CD4-positive, alpha-beta memory T cell (primary cell): ENCODE data around the gene JAKMIP1. TPM values are rescaled to one million over a fixed set of nuclear protein-coding genes. Genes with fewer than 3 reads are reported as not detected.

Experiments used
- CTCF ChIA-PET: fragments of 350-600 bp; sonication (Branson Sonifier 250); formaldehyde crosslinking; loops from one replicate; lab custom pipeline; 2021; ENCODE audit warnings: inconsistent platforms; ENCODE audit not compliant: partially characterized antibody; lab: Charles Lee
- POLR2A ChIA-PET: fragments of 350-600 bp; sonication (Branson Sonifier 250); formaldehyde crosslinking; loops from one replicate; lab custom pipeline; 2021; ENCODE audit not compliant: partially characterized antibody; lab: Charles Lee
- DNase-seq, 5 donors: peaks; one replicate each; pipeline versions ENCODE4 v3.0.0 to v3.0.0-alpha.2; 2020 to 2022; ENCODE audit warnings: mixed read lengths in 1 of 5
- H3K27ac ChIP-seq: one replicate; pipeline ENCODE4 v1.7.0; 2013; ENCODE audit warnings: low read depth, low read length
- H3K27me3 ChIP-seq: 2 replicates; pipeline ENCODE4 v1.7.0; 2013; ENCODE audit warnings: mild to moderate bottlenecking, low read length, moderate library complexity; ENCODE audit not compliant: insufficient read depth
- H3K36me3 ChIP-seq: 2 replicates; pipeline ENCODE4 v1.7.0; 2013; ENCODE audit warnings: mild to moderate bottlenecking, low read length, moderate library complexity; ENCODE audit not compliant: insufficient read depth
- H3K4me1 ChIP-seq: 2 replicates; pipeline ENCODE4 v1.7.0; 2013; ENCODE audit warnings: mild to moderate bottlenecking, low read length, moderate library complexity; ENCODE audit not compliant: insufficient read depth
- H3K4me3 ChIP-seq, 2 donors: one replicate each; pipeline ENCODE4 v1.7.0; 2013; ENCODE audit warnings: low read length in 2 of 2, mild to moderate bottlenecking in 1 of 2
- H3K9me3 ChIP-seq, 2 donors: one replicate each; pipeline ENCODE4 v1.7.0; 2013; ENCODE audit warnings: low read length in 2 of 2, control low read depth in 1 of 2; ENCODE audit not compliant: control insufficient read depth in 1 of 2
- H3K27ac Mint-ChIP-seq, 7 donors: one replicate each; pipeline ENCODE4 v1.8.0; 2020 to 2021; ENCODE audit warnings: mixed read lengths in 7 of 7, mild to moderate bottlenecking in 6 of 7, inconsistent platforms in 3 of 7, moderate library complexity in 3 of 7
- H3K27me3 Mint-ChIP-seq, 2 donors: one replicate each; pipeline ENCODE4 v1.8.0; 2020 to 2021; ENCODE audit warnings: mixed read lengths in 2 of 2
- H3K36me3 Mint-ChIP-seq, 2 donors: one replicate each; pipeline ENCODE4 v1.8.0; 2020 to 2021; ENCODE audit warnings: mixed read lengths in 2 of 2, inconsistent platforms in 1 of 2, mild to moderate bottlenecking in 1 of 2
- H3K4me1 Mint-ChIP-seq, 4 donors: one replicate each; pipeline ENCODE4 v1.8.0; 2020 to 2021; ENCODE audit warnings: mixed read lengths in 4 of 4, mild to moderate bottlenecking in 1 of 4
- H3K4me3 Mint-ChIP-seq, 8 donors: one replicate each; pipeline ENCODE4 v1.8.0; 2020 to 2021; ENCODE audit warnings: mixed read lengths in 8 of 8, mild to moderate bottlenecking in 7 of 8, moderate library complexity in 6 of 8, inconsistent platforms in 3 of 8
- H3K9me3 Mint-ChIP-seq, 8 donors: one replicate each; pipeline ENCODE4 v1.8.0; 2020 to 2021; ENCODE audit warnings: mixed read lengths in 8 of 8, mild to moderate bottlenecking in 5 of 8, inconsistent platforms in 3 of 8, moderate library complexity in 1 of 8
- intact Hi-C: fragments of 100-400 bp; cut with micrococcal nuclease; formaldehyde crosslinking; loops from one replicate; pipeline ENCODE4 v1.15.1; 2023
- polyA plus RNA-seq, 2 donors: library from polyadenylated mRNA; unstranded; fragments of 300-500 nt; fragmentation: Illumina TruSeq; gene quantifications; one replicate each; pipeline ENCODE4 v1.2.3, GENCODE V29; 2021
- total RNA-seq, 2 experiments: library from RNA; stranded (reverse); gene quantifications; one replicate each; pipeline ENCODE4 v1.2.3, GENCODE V29; 2021

JAKMIP1 gene
- total and polyA plus RNA-seq, 4 experiments from 2014 or later = 2.5 to 11.5 (median 3.3) TPM

DNA sequence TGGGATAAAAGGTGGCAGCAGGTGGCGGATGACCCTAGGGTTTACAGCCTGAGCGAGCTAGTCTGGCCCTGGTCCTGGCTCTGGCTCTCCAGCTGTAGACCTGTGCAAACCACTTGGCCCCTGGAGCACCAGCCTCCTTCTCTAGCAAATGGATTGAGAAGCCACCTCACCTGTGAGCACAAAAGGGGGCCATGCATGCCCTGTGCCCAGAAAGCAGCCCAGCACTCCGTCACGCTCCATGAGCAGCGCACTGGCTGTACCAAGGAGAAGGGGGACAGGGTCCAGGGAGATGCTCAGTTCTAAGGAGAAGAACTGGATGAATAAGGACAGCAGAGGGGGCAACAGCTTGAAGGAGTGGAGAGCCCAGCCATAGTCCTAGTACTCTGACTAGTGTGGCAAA, 135.2 kb downstream of the JAKMIP1 start:
- intact Hi-C loops = no loop called here
- Mint-ChIP-seq H3K36me3 (peaks cover 35 to 48% of the 10 kb centered on the region in 2 donors), H3K27me3 (no peaks in the 10 kb centered on the region), H3K4me3 (no peak overlapping the region), H3K4me1 (no peaks in the 10 kb centered on the region), H3K27ac (no peak overlapping the region), H3K9me3 (peaks cover 0 to 8% (median 6%) of the 10 kb centered on the region in 8 donors)
- Histone ChIP-seq H3K4me1 (no peaks in the 10 kb centered on the region), H3K27me3 (no peaks in the 10 kb centered on the region), H3K27ac (no peak overlapping the region), H3K9me3 (peaks cover 0 to 3% of the 10 kb centered on the region in 2 donors), H3K36me3 (peaks cover 9% of the 10 kb centered on the region), H3K4me3 (no peak overlapping the region)
- POLR2A ChIA-PET = no interaction called here
- DNase-seq = no peak
- CTCF ChIA-PET = no interaction called here

DNA sequence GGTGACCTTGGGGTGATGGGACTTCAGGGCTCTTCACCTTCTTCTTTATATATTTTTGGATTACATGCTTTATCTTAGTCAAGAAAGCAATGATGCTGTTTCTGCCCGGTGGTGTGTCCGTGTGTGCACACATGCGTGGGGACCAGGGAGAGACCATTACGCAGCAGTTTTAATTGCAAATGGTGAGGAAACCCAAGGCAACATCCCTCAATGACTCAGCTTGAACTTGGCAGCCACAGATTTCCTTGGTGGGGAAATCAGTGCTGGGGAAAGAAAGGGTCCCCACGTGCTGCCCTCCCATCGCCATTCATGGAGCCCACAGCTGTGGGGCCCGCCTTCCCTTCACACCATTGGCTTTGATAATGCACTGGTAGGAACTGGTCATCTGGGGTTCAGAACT, 136.0 kb downstream of the JAKMIP1 start:
- Mint-ChIP-seq H3K36me3 (peaks cover 38 to 52% of the 10 kb centered on the region in 2 donors), H3K4me3 (no peak overlapping the region), H3K4me1 (no peaks in the 10 kb centered on the region), H3K27ac (no peak overlapping the region), H3K9me3 (peaks cover 0 to 15% (median 10%) of the 10 kb centered on the region in 8 donors), H3K27me3 (no peaks in the 10 kb centered on the region)
- CTCF ChIA-PET = no interaction called here
- Histone ChIP-seq H3K27me3 (no peaks in the 10 kb centered on the region), H3K36me3 (peaks cover 9% of the 10 kb centered on the region), H3K4me3 (no peak overlapping the region), H3K9me3 (peaks cover 0 to 9% of the 10 kb centered on the region in 2 donors), H3K27ac (no peak overlapping the region), H3K4me1 (no peaks in the 10 kb centered on the region)
- intact Hi-C loops = no loop called here
- no peak for DNase-seq
- POLR2A ChIA-PET = no interaction called here

DNA sequence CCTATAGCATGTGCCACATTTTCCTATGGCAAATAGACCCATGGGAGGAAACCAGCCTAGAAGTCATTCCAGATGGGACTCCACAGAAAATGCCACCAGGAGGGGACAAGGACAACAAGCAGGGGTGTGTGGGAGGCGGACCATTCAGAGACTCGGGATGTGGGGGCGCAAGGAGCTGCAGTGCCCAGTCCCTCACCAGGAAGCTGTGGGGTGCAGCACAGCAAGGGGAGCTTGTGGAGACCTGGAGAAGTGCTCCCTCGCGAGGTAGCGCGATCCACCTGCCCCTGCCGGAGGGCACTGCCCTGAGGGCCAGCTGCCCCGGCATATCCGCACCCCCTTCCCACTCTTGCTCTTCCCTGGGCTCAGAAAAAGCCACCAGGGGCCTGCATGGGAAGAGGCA, 136.7 kb downstream of the JAKMIP1 start:
- Mint-ChIP-seq H3K27ac (no peak overlapping the region), H3K36me3 (peaks cover 40 to 59% of the 10 kb centered on the region in 2 donors), H3K4me1 (no peaks in the 10 kb centered on the region), H3K4me3 (no peak overlapping the region), H3K27me3 (no peaks in the 10 kb centered on the region), H3K9me3 (peaks cover 0 to 22% (median 14%) of the 10 kb centered on the region in 8 donors)
- Histone ChIP-seq H3K4me1 (no peaks in the 10 kb centered on the region), H3K27me3 (no peaks in the 10 kb centered on the region), H3K4me3 (no peak overlapping the region), H3K9me3 (peaks cover 0 to 16% of the 10 kb centered on the region in 2 donors), H3K27ac (no peak overlapping the region), H3K36me3 (peaks cover 9% of the 10 kb centered on the region)
- intact Hi-C loops = no loop called here
- ChIA-PET CTCF (no interaction called here), POLR2A (no interaction called here)
- no peak for DNase-seq

DNA sequence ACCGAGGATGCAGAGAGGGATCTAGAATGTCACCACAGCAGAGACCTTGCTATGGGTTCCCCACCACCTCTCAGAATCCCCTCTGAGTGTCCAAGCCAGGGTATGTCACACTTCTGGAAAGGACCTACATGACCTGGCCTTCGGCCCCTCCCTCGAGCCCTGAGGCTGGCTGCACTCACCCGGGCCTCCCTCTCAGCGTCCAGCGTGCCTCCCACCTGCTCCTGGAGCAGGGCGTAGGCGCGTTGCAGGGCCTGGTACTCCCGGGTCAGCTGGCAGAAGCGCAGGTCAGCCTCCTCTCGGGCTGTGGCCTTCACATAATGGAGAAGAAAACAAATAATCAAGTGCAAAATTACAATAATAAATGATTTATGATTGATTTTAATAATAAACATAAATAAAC, 138.2 kb downstream of the JAKMIP1 start:
- H3K36me3 ChIP-seq = peaks cover 15% of the 10 kb centered on the region
- H3K36me3 Mint-ChIP-seq = peaks cover 47 to 67% of the 10 kb centered on the region in 2 donors
- intact Hi-C loops = no loop called here
- H3K4me3 Mint-ChIP-seq = no peak overlapping the region
- no peak overlapping the region for H3K4me3 ChIP-seq
- no peaks in the 10 kb centered on the region for H3K4me1 ChIP-seq
- POLR2A ChIA-PET = no interaction called here
- no peaks in the 10 kb centered on the region for H3K27me3 ChIP-seq
- H3K9me3 ChIP-seq = peaks cover 0 to 21% of the 10 kb centered on the region in 2 donors
- no peak overlapping the region for H3K27ac ChIP-seq
- no peak for DNase-seq
- CTCF ChIA-PET = no interaction called here
- H3K9me3 Mint-ChIP-seq = peaks cover 0 to 28% (median 21%) of the 10 kb centered on the region in 8 donors
- H3K27ac Mint-ChIP-seq = no peak overlapping the region
- H3K27me3 Mint-ChIP-seq = no peaks in the 10 kb centered on the region
- no peaks in the 10 kb centered on the region for H3K4me1 Mint-ChIP-seq

DNA sequence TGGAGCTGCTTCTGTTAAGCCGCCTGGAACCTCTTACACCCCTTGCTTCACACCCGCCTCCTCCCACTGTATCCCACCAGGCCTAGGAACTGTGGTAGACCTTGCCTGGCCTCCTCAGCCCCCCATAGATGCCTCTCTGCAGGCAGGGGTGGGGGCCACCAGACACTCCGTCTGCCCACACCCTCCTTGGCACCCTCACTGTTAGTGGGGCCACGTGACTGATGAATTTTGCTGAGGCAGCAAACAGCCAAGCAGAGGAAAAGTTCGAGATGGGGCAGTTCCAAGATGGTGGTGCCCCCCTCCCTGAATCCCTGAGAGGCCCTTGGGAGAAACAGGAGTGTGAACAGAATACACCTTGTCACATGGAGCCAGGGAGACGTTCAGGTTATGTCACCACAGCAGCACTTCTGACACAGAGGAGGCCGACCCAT, 141.0 kb downstream of the JAKMIP1 start:
- no peak overlapping the region for H3K27ac ChIP-seq
- POLR2A ChIA-PET = no interaction called here
- Mint-ChIP-seq H3K27ac (no peak overlapping the region), H3K4me3 (no peak overlapping the region), H3K4me1 (no peaks in the 10 kb centered on the region), H3K36me3 (peaks cover 47 to 58% of the 10 kb centered on the region in 2 donors), H3K27me3 (no peaks in the 10 kb centered on the region), H3K9me3 (peaks cover 0 to 33% (median 21%) of the 10 kb centered on the region in 8 donors)
- CTCF ChIA-PET = no interaction called here
- no peaks in the 10 kb centered on the region for H3K27me3 ChIP-seq
- DNase-seq = no peak
- H3K9me3 ChIP-seq = peaks cover 0 to 21% of the 10 kb centered on the region in 2 donors
- H3K4me1 ChIP-seq = no peaks in the 10 kb centered on the region
- H3K4me3 ChIP-seq = no peak overlapping the region
- H3K36me3 ChIP-seq = peaks cover 15% of the 10 kb centered on the region
- intact Hi-C loops = no loop called here

DNA sequence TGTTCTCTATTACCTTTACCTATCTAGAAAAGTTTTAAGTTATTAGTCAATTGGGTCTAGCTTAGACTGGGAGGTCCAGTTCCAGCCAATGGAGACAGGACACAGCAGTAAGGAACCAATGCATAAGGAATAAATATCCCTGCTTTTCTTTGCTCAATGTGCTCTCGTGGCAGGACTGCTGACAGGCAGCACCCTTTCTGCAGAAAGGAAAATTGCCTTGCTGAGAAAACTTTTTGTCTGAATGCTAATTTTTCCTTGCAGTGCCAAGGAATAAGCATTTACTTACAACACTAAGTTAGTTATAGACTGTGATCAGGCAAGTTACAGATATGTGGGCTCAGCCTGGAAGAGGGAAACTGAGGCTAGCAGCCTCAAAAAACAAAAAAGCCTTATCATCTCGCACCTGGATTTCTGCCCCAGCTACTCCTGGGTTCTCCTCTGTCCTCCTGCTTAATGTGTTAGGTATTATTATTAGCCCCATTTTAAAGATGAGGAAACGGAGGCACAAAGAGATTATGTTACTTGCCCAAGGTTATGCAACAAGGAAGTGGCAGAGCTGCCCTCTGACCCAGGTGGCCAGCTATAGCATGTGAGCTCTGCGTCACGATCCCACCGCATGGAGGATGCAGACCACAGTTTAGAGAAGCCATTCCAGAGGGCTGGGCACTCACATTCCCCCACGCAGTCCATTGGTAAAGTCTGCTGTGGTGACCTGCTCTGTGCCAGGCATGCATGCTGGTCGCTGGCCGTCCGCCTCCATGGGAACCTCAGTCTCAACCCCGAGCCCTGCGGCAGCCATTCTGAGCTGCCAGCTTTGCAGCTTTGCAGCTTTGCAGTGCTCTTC, 141.6 kb downstream of the JAKMIP1 start:
- ChIA-PET POLR2A (no interaction called here), CTCF (no interaction called here)
- no peaks in the 10 kb centered on the region for H3K27me3 Mint-ChIP-seq
- no peaks in the 10 kb centered on the region for H3K4me1 Mint-ChIP-seq
- Histone ChIP-seq H3K27me3 (no peaks in the 10 kb centered on the region), H3K4me1 (no peaks in the 10 kb centered on the region), H3K9me3 (peaks cover 0 to 21% of the 10 kb centered on the region in 2 donors), H3K27ac (no peak overlapping the region), H3K4me3 (no peak overlapping the region), H3K36me3 (peaks cover 15% of the 10 kb centered on the region)
- peaks cover 0 to 33% (median 21%) of the 10 kb centered on the region in 8 donors for H3K9me3 Mint-ChIP-seq
- no peak for DNase-seq
- intact Hi-C loops = no loop called here
- H3K27ac Mint-ChIP-seq = no peak overlapping the region
- H3K36me3 Mint-ChIP-seq = peaks cover 50 to 57% of the 10 kb centered on the region in 2 donors
- no peak overlapping the region for H3K4me3 Mint-ChIP-seq

DNA sequence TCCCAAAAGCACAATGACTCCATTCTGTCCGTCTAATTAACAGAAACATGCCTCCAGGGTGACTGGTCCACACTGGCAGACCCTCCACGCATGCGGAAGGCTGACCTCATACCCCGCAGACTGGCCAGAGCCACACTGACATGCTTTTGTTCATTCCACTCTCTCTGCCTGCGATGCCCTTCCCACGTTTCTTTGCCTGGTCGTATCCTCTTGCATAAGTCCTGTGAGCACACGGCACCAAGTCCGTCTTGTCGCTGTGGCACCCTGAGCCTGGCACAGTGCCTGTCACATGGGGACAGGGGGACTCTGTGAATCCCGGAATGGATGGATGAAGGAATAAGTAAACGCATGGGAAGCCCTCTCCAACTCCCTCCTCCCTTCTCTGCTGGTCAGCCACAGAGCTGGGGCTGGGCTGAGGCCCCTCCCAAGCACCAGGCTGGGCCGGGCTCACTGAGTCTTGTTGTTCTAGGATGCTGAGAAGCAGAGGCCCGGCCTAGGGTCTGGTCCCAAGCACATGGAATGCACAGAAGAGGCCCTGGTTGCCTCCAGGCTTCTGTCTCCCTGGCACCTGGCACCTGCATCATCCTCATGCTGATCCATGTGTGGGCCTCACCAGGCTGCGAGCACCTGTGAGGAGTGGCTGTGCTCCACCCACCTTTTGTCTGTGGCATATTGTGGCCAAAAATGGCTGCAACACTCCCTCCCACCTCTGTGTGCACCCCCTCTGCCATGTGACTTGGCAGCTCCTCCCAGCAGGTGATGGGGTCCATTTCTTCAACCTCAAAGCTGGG, 143.2 kb downstream of the JAKMIP1 start:
- DNase-seq = no peak
- Histone ChIP-seq H3K4me3 (no peak overlapping the region), H3K27ac (no peak overlapping the region), H3K27me3 (no peaks in the 10 kb centered on the region), H3K9me3 (peaks cover 0 to 21% of the 10 kb centered on the region in 2 donors), H3K36me3 (peaks cover 15% of the 10 kb centered on the region), H3K4me1 (no peaks in the 10 kb centered on the region)
- no peak overlapping the region for H3K4me3 Mint-ChIP-seq
- no peaks in the 10 kb centered on the region for H3K4me1 Mint-ChIP-seq
- peaks cover 45 to 51% of the 10 kb centered on the region in 2 donors for H3K36me3 Mint-ChIP-seq
- H3K27me3 Mint-ChIP-seq = no peaks in the 10 kb centered on the region
- CTCF ChIA-PET = no interaction called here
- H3K9me3 Mint-ChIP-seq = peaks cover 0 to 33% (median 21%) of the 10 kb centered on the region in 8 donors
- POLR2A ChIA-PET = no interaction called here
- H3K27ac Mint-ChIP-seq = peak overlapping the region in 1 of 7 donors; percentile 17
- intact Hi-C loops = no loop called here
